GM19372 (cell line): ENCODE results near the gene SBF2.
A peak's percentile ranks its signal among the peaks of the same experiment; 100 is the strongest.

Experiments used
- ATAC-seq: cut with Tn5 transposase; IDR thresholded peaks from one replicate; pipeline ENCODE4 v1.9.1; 2021; ENCODE audit warnings: mild to moderate bottlenecking, low read depth, moderate library complexity; ENCODE audit not compliant: unreplicated experiment

Gene SBF2

DNA sequence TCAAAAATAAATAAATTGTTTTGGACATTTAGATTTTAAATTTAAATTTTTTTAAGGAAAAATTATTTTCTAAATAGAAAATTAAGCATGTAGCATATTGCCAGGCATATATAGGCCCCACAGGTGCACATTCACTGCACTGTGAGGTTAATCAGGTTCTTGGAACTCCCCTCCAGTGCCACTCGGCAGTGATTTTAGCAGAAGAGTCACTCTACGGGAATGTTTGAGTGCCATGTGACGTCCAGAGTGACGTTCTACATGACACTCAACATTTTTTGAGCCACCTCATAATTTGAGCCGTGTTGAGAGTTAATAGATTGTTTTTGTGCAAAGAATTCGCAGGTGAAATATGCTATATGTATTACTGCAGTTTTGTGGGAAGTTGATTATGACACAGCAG, 552.8 kb downstream of the SBF2 start:
- ATAC-seq = no peak

DNA sequence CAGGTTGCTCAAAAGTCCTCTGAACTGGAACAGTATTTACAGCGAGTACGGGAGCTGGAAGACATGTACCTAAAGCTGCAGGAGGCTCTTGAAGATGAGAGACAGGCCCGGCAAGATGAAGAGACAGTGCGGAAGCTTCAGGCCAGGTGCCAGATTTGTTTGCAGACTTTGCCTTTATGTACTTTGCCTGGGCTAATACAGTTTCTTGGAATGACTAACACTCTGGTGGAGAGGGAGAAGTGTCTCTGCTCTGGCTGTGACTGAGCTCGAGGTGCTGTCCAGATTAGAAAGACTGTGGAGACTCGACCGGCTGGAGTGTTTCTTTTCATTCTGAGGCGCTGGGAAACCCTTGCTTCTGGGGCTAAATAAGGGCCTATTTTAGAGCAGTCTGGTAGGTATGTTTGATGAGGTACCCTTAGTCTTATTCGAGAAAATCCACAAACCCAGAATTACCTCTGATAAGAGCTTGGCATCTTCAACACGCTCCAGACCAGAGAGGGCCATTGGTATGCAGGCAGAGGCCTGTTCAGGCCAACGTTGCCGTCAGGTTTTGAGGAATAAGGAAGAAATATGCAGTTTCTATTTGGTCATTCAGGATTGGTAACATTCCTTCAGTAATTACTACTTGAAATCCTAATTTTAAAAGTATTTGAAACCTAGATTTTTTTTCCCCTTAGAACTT, 553.7 kb downstream of the SBF2 start:
- no peak for ATAC-seq

DNA sequence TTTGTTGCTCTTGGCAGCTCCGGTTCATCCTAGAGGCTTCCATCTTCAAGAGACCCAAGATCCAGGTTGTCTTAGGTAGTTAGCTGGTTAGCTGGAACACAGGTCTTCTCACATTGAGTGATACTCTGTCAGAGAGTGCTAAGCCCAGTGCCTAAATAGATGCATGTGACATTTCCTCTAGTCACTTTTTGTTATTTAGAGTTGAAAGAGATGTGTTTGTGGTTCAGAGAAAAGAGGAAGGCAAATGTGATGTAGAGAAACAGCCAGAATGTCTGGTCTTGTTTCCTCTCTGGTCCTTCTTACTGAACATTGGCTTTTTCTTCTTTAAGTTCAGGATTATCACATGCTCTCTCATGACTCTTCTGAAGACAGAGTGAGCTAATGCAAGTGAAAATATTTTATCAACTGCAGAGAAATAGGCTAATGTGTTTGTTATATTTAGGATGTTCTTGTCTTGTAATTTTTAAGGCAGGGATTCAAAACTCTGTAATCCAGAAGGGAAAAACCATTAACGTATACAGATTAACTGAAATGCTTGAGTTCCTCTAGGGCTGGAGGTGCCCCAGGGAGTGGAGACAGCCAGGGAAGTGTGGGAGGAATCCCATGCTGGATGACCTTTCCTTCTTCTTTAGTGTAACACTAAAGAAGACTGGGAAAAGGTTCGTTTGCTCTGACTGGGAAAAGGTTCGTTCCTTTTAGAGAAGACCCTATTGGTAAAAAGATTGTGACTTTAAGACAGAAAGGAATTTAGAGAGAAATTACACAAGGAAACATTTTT, 554.7 kb downstream of the SBF2 start:
- peak; percentile 54 for ATAC-seq

- ATAC-seq = no peak
These were observed 555.3 kb downstream of the SBF2 start for GRCh38 chr11:9738707-9739106.

DNA sequence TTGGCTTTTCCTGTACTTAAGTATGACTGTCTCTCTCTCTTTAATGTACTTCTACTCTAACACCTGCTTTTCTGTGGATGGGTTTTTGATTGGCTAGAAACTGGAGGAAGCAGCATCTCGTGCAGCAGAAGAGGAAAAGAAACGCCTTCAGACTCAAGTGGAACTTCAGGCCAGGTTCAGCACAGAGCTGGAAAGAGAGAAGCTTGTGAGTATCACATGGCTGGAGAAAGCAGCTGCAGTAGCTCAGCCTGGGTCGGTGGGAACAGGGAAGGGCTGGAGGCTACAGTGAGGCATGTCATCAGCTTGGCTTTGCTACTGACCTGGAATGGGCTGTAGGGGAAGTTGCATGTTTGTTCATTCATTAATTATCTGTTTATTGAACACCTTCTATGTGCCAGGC, 555.9 kb downstream of the SBF2 start:
- ATAC-seq = no peak

- ATAC-seq = no peak
These were observed 557.7 kb downstream of the SBF2 start for GRCh38 chr11:9736365-9736764.

DNA sequence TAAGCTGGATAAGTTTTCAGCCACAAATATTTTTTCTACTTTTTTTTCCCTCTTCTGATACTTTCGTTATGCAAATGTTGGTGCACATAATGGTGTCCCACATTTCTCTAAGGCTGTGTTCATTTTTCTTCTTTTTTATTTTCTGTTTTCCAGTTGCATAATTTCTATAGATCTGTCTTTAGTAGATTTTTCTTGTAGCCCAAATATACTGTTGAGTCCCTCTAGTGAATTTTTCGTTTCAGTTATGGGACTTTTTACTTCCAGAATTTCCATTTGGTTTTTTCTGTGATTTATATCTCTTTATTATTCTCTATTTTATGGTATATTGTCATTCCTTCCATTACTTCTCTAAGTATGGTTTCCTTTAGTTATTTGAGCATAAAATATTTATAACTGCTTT, 558.1 kb downstream of the SBF2 start:
- ATAC-seq = no peak

DNA sequence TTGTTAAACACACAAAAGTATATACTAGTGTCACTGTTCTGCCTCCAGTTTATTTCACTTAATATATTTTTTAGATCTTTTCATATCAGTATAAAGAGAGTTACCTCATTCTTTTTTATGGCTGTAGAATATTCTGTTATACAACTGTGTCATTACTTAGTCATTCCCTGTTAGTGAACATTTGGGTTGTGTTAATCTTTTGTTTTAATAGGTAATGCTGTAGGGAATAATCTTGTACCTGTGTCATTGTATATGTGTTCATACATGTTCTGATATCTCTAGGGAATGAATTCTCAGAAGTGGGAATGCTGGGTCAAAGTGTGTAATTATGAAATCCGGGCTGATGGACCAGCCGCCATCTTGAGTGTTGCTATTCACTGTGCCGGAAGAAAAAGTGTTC, 558.8 kb downstream of the SBF2 start:
- no peak for ATAC-seq

GRCh38 chr11:9733212-9733611, 560.8 kb downstream of the SBF2 start:
- ATAC-seq = no peak

DNA sequence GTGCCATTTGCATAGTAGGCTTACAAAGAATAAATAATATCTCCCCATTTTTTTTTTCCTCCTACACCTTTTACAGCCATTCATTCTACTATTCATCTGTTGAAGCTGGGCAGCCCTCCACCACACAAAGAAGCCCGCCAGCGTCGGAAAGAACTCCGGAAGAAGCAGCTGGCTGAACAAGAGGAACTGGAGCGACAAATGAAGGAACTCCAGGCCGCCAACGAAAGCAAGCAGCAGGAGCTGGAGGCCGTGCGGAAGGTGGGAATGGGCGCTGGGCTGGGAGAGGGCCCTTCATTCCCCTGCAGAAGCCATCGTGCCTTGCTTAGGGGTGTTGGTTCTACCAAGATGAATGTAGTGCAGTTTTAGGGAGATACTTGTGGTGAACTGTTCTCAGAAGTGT, 561.6 kb downstream of the SBF2 start:
- no peak for ATAC-seq

DNA sequence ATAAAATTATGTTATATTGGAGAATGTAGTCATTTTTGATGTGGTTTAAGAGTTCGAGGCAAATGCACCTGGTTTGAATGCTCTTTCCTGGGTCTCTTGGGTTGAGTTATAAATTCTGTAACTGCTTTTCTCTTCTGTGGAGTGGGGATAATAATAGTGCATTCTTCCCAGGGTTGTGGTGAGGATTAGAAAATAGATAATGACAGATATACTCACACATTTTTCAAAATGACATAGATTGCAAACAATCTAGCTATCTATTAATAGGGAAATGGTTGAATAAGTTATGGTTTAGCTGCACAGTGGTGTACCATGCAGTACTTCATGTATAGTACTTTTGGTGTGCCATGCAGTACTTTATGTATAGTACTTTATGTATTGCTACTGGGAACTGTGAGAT, 562.8 kb downstream of the SBF2 start:
- no peak for ATAC-seq
